ENCODE data around the gene GSTA4.

Gene GSTA4

GRCh38 chr6:52981222-52981900 lies 13.7 kb downstream of the GSTA4 start:
- no peaks in the 10 kb centered on the region for H3K9me2 ChIP-seq (ENCODE audit: low read depth, low read length)
- H3K4me3 ChIP-seq (ENCODE audit: low read depth, low read length, poor library complexity, severe bottlenecking): no peak overlapping the region
- H3K27ac ChIP-seq (ENCODE audit: low read depth, low read length, poor library complexity, severe bottlenecking): no peak overlapping the region
- H4K20me1 ChIP-seq (ENCODE audit: insufficient read depth, low read length): no peaks in the 10 kb centered on the region
- H3K9me3 ChIP-seq (ENCODE audit: low read length): no peaks in the 10 kb centered on the region
- no peaks in the 10 kb centered on the region for H3K36me3 ChIP-seq (ENCODE audit: insufficient read depth, low read length)
- H3K79me2 ChIP-seq (ENCODE audit: insufficient read depth, low read length): no peaks in the 10 kb centered on the region
- no peak overlapping the region for H2AFZ ChIP-seq (ENCODE audit: low read length)
- no peaks in the 10 kb centered on the region for H3F3A ChIP-seq (ENCODE audit: insufficient read depth, low read length)
- TF ChIP-seq CTCF (IDR thresholded peaks at IDR 0.05; ENCODE audit: low read length): no peak
- no peak for TF ChIP-seq EZH2 (IDR thresholded peaks at IDR 0.05; ENCODE audit: borderline replicate concordance, low read length)
- H3K27me3 ChIP-seq (ENCODE audit: insufficient read depth, low read length): no peaks in the 10 kb centered on the region
- no peak overlapping the region for H3K4me2 ChIP-seq (ENCODE audit: low read length)
- no peaks in the 10 kb centered on the region for H3K4me1 ChIP-seq (ENCODE audit: insufficient read depth, low read length, severe bottlenecking)
- H3K9ac ChIP-seq (ENCODE audit: low read length): no peak overlapping the region

- Histone ChIP-seq H3K4me2 (ENCODE audit: low read length) (no peak overlapping the region), H3F3A (ENCODE audit: insufficient read depth, low read length) (no peaks in the 10 kb centered on the region), H2AFZ (ENCODE audit: low read length) (no peak overlapping the region), H3K4me3 (ENCODE audit: low read depth, low read length, poor library complexity, severe bottlenecking) (no peak overlapping the region), H4K20me1 (ENCODE audit: insufficient read depth, low read length) (no peaks in the 10 kb centered on the region), H3K36me3 (ENCODE audit: insufficient read depth, low read length) (no peaks in the 10 kb centered on the region), H3K9ac (ENCODE audit: low read length) (no peak overlapping the region), H3K4me1 (ENCODE audit: insufficient read depth, low read length, severe bottlenecking) (no peaks in the 10 kb centered on the region), H3K27ac (ENCODE audit: low read depth, low read length, poor library complexity, severe bottlenecking) (no peak overlapping the region), H3K9me2 (ENCODE audit: low read depth, low read length) (no peaks in the 10 kb centered on the region), H3K27me3 (ENCODE audit: insufficient read depth, low read length) (peaks cover 3% of the 10 kb centered on the region; the same call in 1 of the 2 replicates), H3K79me2 (ENCODE audit: insufficient read depth, low read length) (no peaks in the 10 kb centered on the region), H3K9me3 (ENCODE audit: low read length) (no peaks in the 10 kb centered on the region)
- no peak for TF ChIP-seq EZH2 (IDR thresholded peaks at IDR 0.05; ENCODE audit: borderline replicate concordance, low read length)
- no peak for TF ChIP-seq CTCF (IDR thresholded peaks at IDR 0.05; ENCODE audit: low read length)
Measured at GRCh38 chr6:52976591-52977035, 18.5 kb downstream of the GSTA4 start.

GRCh38 chr6:52976149-52976548 lies 18.9 kb downstream of the GSTA4 start:
- no peak for TF ChIP-seq EZH2 (IDR thresholded peaks at IDR 0.05; ENCODE audit: borderline replicate concordance, low read length)
- no peak for TF ChIP-seq CTCF (IDR thresholded peaks at IDR 0.05; ENCODE audit: low read length)
- no peaks in the 10 kb centered on the region for H3F3A ChIP-seq (ENCODE audit: insufficient read depth, low read length)
- no peak overlapping the region for H2AFZ ChIP-seq (ENCODE audit: low read length)
- no peaks in the 10 kb centered on the region for H3K9me3 ChIP-seq (ENCODE audit: low read length)
- no peaks in the 10 kb centered on the region for H3K79me2 ChIP-seq (ENCODE audit: insufficient read depth, low read length)
- H3K27me3 ChIP-seq (ENCODE audit: insufficient read depth, low read length): peaks cover 3% of the 10 kb centered on the region; the same call in 1 of the 2 replicates
- no peaks in the 10 kb centered on the region for H4K20me1 ChIP-seq (ENCODE audit: insufficient read depth, low read length)
- H3K4me2 ChIP-seq (ENCODE audit: low read length): no peak overlapping the region
- no peak overlapping the region for H3K27ac ChIP-seq (ENCODE audit: low read depth, low read length, poor library complexity, severe bottlenecking)
- H3K4me3 ChIP-seq (ENCODE audit: low read depth, low read length, poor library complexity, severe bottlenecking): no peak overlapping the region
- no peaks in the 10 kb centered on the region for H3K4me1 ChIP-seq (ENCODE audit: insufficient read depth, low read length, severe bottlenecking)
- no peaks in the 10 kb centered on the region for H3K36me3 ChIP-seq (ENCODE audit: insufficient read depth, low read length)
- H3K9ac ChIP-seq (ENCODE audit: low read length): no peak overlapping the region
- no peaks in the 10 kb centered on the region for H3K9me2 ChIP-seq (ENCODE audit: low read depth, low read length)
